ENCODE data around the gene PROX1. TPM values are rescaled to one million over a fixed set of nuclear protein-coding genes. Genes with fewer than 3 reads are reported as not detected.
A peak's percentile ranks its signal among the peaks of the same experiment; 100 is the strongest.

PROX1 gene, protein sequence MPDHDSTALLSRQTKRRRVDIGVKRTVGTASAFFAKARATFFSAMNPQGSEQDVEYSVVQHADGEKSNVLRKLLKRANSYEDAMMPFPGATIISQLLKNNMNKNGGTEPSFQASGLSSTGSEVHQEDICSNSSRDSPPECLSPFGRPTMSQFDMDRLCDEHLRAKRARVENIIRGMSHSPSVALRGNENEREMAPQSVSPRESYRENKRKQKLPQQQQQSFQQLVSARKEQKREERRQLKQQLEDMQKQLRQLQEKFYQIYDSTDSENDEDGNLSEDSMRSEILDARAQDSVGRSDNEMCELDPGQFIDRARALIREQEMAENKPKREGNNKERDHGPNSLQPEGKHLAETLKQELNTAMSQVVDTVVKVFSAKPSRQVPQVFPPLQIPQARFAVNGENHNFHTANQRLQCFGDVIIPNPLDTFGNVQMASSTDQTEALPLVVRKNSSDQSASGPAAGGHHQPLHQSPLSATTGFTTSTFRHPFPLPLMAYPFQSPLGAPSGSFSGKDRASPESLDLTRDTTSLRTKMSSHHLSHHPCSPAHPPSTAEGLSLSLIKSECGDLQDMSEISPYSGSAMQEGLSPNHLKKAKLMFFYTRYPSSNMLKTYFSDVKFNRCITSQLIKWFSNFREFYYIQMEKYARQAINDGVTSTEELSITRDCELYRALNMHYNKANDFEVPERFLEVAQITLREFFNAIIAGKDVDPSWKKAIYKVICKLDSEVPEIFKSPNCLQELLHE
- total RNA-seq = 3.7 and 3.8 TPM in 2 replicates
- 0.37 TPM for total RNA-seq (2013)
- polyA plus RNA-seq = 0.24 and 0.91 TPM in 2 replicates
- 0.14 and 0.34 TPM in 2 replicates for polyA minus RNA-seq

DNA sequence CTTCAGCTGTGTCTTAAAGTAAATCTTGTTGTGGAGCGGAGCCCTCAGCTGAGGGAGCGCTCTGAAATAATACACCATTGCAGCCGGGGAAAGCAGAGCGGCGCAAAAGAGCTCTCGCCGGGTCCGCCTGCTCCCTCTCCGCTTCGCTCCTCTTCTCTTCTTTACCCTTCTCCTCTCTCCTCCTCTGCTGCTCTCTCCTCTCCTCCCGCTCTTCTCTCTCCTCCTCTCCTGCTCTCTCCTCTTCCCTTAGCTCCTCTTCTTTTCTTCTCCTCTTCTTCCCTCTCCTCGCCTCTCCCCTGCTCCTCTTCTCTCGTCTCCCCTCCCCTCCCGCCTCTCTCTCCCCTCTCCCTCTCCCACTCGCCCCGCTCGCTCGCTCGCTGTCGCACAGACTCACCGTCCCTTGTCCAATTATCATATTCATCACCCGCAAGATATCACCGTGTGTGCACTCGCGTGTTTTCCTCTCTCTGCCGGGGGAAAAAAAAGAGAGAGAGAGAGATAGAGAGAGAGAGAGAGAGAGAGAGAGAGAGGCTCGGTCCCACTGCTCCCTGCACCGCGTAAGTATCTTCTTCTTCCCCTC lies at the start of gene PROX1:
Gene PROX1, plus strand, starts transcription at position 47 of the 580 bp plus-strand sequence. CDS start 8,563 bp downstream, outside the sequence.
- peak within 1 kb of the TSS; percentile 78 for H3K27ac Mint-ChIP-seq
- DNase-seq = peak; percentile 46
- Histone ChIP-seq H2AFZ (ENCODE audit: insufficient read depth, low read depth, low read length, poor library complexity, severe bottlenecking) (peak within 1 kb of the TSS; percentile 77), H3K4me2 (replicated peaks; ENCODE audit: low read depth, low read length, poor library complexity, severe bottlenecking) (peak within 1 kb of the TSS; percentile 79), H3K79me2 (ENCODE audit: control insufficient read depth, insufficient read depth, low read length) (no peaks in the 10 kb centered on the region), H4K20me1 (ENCODE audit: control insufficient read depth, insufficient read depth, low read length, poor library complexity, severe bottlenecking) (no peaks in the 10 kb centered on the region), H3K9ac (ENCODE audit: low read length) (peak within 1 kb of the TSS; percentile 62), H3K36me3 (replicated peaks in 1 of 2; ENCODE audit: control extremely low read depth in 1 of 2, control insufficient read depth in 1 of 2, extremely low read depth in 1 of 2, insufficient read depth in 2 of 2, low read length in 1 of 2) (no peaks in the 10 kb centered on the region), H3K4me1 (ENCODE audit: control insufficient read depth in 2 of 2, insufficient read depth in 2 of 2, low read length in 2 of 2) (peaks cover 21 to 37% of the 10 kb centered on the region in 2 donors), H3K9me3 (ENCODE audit: control extremely low read depth in 1 of 3, control insufficient read depth in 2 of 3, insufficient read depth in 1 of 3, low read length in 2 of 3) (peaks cover 3 to 49% (median 9%) of the 10 kb centered on the region in 3 donors), H3K4me3 (ENCODE audit: control extremely low read depth in 1 of 5, extremely low read depth in 1 of 5, insufficient read depth in 1 of 5, low read depth in 2 of 5, low read length in 4 of 5) (peak within 1 kb of the TSS; percentile 25 to 64 (median 37)), H3K27me3 (replicated peaks in 1 of 4; ENCODE audit: control extremely low read depth in 1 of 4, control insufficient read depth in 3 of 4, insufficient read depth in 4 of 4, low read length in 3 of 4) (peaks cover 0 to 75% (median 58%) of the 10 kb centered on the region in 4 experiments), H3K27ac (ENCODE audit: low read length in 2 of 2) (no peak within 1 kb of the TSS)
- H3K27me3 Mint-ChIP-seq = peaks cover 66% of the 10 kb centered on the region
- ATAC-seq (ENCODE audit: low read depth) = peak; percentile 69
- intact Hi-C loops (cut with micrococcal nuclease) = no loop called here
- WGBS (ENCODE audit: insufficient coverage) = 6% methylated on average over 14 of the region's 29 CpGs
- TF ChIP-seq, protein P1, sequence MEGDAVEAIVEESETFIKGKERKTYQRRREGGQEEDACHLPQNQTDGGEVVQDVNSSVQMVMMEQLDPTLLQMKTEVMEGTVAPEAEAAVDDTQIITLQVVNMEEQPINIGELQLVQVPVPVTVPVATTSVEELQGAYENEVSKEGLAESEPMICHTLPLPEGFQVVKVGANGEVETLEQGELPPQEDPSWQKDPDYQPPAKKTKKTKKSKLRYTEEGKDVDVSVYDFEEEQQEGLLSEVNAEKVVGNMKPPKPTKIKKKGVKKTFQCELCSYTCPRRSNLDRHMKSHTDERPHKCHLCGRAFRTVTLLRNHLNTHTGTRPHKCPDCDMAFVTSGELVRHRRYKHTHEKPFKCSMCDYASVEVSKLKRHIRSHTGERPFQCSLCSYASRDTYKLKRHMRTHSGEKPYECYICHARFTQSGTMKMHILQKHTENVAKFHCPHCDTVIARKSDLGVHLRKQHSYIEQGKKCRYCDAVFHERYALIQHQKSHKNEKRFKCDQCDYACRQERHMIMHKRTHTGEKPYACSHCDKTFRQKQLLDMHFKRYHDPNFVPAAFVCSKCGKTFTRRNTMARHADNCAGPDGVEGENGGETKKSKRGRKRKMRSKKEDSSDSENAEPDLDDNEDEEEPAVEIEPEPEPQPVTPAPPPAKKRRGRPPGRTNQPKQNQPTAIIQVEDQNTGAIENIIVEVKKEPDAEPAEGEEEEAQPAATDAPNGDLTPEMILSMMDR (IDR thresholded peaks at IDR 0.05) = no peak
- no peak for TF ChIP-seq EZH2 (IDR thresholded peaks at IDR 0.05; ENCODE audit: borderline replicate concordance, insufficient read depth, low read depth, low read length, poor library complexity, severe bottlenecking)
- ChIA-PET POLR2A (no interaction called here), CTCF (no interaction called here)
- peaks cover 2% of the 10 kb centered on the region for H3K9me3 Mint-ChIP-seq (ENCODE audit: insufficient read depth)
- H3K4me3 Mint-ChIP-seq = peak within 1 kb of the TSS; percentile 90
- peaks cover 35% of the 10 kb centered on the region for H3K4me1 Mint-ChIP-seq

Data from B cell (primary cell).